Measurements from ENCODE around the gene KCNJ2. TPM values are rescaled to one million over a fixed set of nuclear protein-coding genes. Genes with fewer than 3 reads are reported as not detected.

KCNJ2 gene
- total RNA-seq, 4 donors from 2014 or later = 2.7 to 18.0 (median 6.7) TPM

DNA sequence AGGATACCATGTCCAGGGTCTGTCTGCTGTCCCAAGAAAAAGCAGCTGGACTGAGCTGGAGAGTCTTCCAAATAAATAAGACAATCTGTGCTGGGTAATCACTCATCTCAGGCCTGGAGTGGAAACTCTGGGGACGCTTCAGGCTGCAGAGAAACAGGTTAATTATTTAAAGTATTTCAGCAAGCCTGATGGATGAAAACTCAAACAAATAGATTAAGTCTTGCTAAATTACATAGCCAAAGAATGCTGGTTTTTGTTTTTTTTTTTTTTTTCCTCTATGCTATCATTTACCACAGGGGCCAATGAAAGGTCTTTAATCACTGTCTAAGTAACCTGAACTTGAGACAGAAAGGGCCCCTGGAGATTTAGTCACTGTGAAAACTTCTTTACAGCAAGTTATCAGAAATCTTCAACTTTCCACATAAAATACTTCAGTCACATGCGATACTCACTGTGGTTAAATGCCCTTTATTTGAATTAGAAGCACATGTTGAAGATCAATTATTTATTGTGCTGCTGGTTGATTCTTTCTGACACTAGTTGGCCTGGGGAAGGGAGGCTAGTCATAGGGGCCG lies 31.0 kb upstream of the KCNJ2 start:
- Histone ChIP-seq H3K4me1 (peaks cover 0 to 38% (median 14%) of the 10 kb centered on the region in 4 donors), H3K9me3 (no peaks in the 10 kb centered on the region), H3K27ac (peak overlapping the region; percentile 23 to 89 (median 76)), H3K27me3 (no peaks in the 10 kb centered on the region), H3K4me3 (peak overlapping the region in 1 of 4 donors; percentile 30), H3K36me3 (no peaks in the 10 kb centered on the region)
- DNase-seq (ENCODE audit: low spot score in 2 of 2) = peak in 1 of 2 donors; percentile 17
- TF ChIP-seq EP300 (IDR thresholded peaks at IDR 0.05) (no peak), POLR2A (IDR thresholded peaks at IDR 0.05) (no peak)
- TF ChIP-seq, protein P1, sequence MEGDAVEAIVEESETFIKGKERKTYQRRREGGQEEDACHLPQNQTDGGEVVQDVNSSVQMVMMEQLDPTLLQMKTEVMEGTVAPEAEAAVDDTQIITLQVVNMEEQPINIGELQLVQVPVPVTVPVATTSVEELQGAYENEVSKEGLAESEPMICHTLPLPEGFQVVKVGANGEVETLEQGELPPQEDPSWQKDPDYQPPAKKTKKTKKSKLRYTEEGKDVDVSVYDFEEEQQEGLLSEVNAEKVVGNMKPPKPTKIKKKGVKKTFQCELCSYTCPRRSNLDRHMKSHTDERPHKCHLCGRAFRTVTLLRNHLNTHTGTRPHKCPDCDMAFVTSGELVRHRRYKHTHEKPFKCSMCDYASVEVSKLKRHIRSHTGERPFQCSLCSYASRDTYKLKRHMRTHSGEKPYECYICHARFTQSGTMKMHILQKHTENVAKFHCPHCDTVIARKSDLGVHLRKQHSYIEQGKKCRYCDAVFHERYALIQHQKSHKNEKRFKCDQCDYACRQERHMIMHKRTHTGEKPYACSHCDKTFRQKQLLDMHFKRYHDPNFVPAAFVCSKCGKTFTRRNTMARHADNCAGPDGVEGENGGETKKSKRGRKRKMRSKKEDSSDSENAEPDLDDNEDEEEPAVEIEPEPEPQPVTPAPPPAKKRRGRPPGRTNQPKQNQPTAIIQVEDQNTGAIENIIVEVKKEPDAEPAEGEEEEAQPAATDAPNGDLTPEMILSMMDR (IDR thresholded peaks at IDR 0.05) = no peak
- 44 to 49% methylated on average over 3 of the region's 3 CpGs for WGBS, 2 donors

DNA sequence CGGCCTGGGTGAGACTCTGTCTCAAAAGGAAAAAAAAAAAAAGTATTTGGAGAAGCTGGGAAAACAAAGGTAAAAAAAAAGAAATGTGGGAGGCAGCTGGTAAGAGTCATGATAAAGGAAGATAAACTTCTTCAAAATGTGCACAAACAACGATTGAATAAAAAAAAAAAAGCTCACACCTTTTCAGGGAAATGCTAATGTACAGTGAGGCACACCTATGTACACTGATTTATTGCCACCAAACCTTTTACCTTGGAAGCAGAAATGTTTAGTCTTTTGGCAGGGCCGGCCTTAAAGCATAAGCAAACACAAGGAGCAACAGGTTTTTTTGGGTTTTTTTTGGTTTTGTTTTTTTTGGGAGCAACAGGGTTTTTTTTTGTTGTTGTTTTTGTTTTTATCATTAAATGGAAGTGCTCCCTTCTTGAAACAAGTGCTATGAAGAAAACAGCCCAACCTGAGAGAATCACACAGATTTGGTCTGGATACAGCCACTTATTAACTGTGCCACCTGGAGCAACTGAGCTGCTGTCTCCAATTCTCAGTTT lies 29.8 kb upstream of the KCNJ2 start:
- Histone ChIP-seq H3K9me3 (no peaks in the 10 kb centered on the region), H3K27me3 (no peaks in the 10 kb centered on the region), H3K36me3 (no peaks in the 10 kb centered on the region), H3K27ac (peak overlapping the region in 2 of 4 donors; percentile 17 to 89), H3K4me3 (no peak overlapping the region), H3K4me1 (peaks cover 0 to 45% (median 14%) of the 10 kb centered on the region in 4 donors)
- no peak for DNase-seq (ENCODE audit: low spot score in 2 of 2)
- 54 to 59% methylated on average over 3 of the region's 3 CpGs for WGBS, 2 donors
- no peak for TF ChIP-seq EP300 (IDR thresholded peaks at IDR 0.05)
- TF ChIP-seq, protein P1 (IDR thresholded peaks at IDR 0.05) = no peak
- TF ChIP-seq POLR2A (IDR thresholded peaks at IDR 0.05) = no peak

DNA sequence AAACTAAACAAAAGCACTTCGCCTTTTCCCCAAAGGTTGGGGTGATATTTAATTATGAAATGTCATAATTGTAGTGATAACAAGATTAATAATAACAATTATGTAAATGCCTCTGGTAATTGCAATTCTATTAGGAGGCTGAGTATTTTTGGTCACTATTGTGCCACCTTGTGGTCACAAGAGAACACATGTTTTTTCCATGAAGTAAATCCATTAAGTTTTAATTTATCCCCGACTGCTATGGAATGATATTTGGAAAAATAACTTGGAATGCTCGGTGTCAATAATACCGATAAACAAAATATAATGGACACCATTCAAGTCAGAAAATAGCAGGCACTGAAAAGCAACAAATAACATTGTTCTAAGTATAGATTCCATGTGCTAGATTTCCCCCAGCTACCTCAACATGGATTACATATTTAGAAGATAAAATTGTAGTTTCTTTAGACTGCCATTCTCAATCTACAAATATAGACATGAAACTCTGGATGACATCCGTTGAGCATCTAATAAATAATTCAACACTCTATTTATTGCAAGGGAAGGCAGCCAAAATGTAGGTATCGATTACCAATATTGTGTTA lies 25.0 kb upstream of the KCNJ2 start:
- H3K9me3 ChIP-seq = no peaks in the 10 kb centered on the region
- WGBS, 2 donors = 23 to 25% methylated on average over 6 of the region's 6 CpGs
- H3K27ac ChIP-seq = no peak overlapping the region
- H3K36me3 ChIP-seq = no peaks in the 10 kb centered on the region
- peaks cover 0 to 13% (median 0%) of the 10 kb centered on the region in 4 donors for H3K4me1 ChIP-seq
- H3K4me3 ChIP-seq = no peak overlapping the region
- DNase-seq (ENCODE audit: low spot score in 2 of 2) = no peak
- H3K27me3 ChIP-seq = no peaks in the 10 kb centered on the region
- TF ChIP-seq, protein P1 (IDR thresholded peaks at IDR 0.05) = peak; percentile 52 to 82 (median 60)
- no peak for TF ChIP-seq EP300 (IDR thresholded peaks at IDR 0.05)

DNA sequence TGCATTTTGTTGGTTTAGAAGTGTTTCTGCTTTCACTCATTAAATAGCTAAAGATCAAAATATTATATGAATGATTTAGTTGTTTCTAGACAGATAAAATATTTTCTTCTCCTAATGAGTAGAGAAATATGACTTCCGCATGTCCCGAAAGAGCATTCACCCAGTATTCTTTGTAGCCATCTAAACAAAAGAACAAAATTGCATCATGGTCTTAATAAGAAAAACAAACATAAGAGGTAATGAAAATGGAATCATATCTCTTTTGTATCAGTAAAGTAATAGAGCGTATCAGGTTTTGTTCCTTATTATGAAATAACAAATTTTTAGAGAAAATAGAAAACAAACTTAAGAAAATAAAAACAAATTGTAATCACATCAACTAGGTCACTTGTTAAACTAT lies 16.1 kb upstream of the KCNJ2 start:
- no peaks in the 10 kb centered on the region for H3K9me3 ChIP-seq
- no peak for DNase-seq (ENCODE audit: low spot score in 2 of 2)
- no peaks in the 10 kb centered on the region for H3K27me3 ChIP-seq
- H3K4me3 ChIP-seq = no peak overlapping the region
- WGBS, 2 donors = 68 to 73% methylated on average over 3 of the region's 3 CpGs
- H3K4me1 ChIP-seq = no peaks in the 10 kb centered on the region
- no peak overlapping the region for H3K27ac ChIP-seq
- no peaks in the 10 kb centered on the region for H3K36me3 ChIP-seq
- TF ChIP-seq, protein P1 (IDR thresholded peaks at IDR 0.05) = no peak
- no peak for TF ChIP-seq POLR2A (IDR thresholded peaks at IDR 0.05)
- no peak for TF ChIP-seq EP300 (IDR thresholded peaks at IDR 0.05)

DNA sequence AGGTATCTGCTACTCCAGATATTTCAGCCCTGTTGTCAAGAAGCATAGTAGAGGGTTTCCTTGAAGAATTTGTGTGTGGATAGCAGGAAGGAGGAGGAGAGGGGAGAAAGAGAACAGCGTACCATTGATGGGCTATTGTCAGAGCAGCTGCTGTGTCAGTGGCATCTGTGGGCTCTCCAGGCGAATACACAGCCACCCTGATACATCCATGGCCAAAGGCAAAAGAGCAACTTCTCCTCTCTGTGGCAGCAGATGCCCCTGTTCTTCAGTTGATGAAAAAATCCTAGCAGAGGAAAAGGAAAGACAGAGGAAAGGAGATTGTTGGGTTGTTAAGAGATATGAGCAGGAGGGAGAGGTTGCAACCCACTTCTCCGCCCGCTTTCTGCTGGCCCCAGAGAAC lies 12.2 kb upstream of the KCNJ2 start:
- no peaks in the 10 kb centered on the region for H3K9me3 ChIP-seq
- no peaks in the 10 kb centered on the region for H3K27me3 ChIP-seq
- 61 to 76% methylated on average over 4 of the region's 4 CpGs for WGBS, 2 donors
- H3K4me1 ChIP-seq = no peaks in the 10 kb centered on the region
- no peak overlapping the region for H3K27ac ChIP-seq
- DNase-seq (ENCODE audit: low spot score in 2 of 2) = no peak
- H3K36me3 ChIP-seq = no peaks in the 10 kb centered on the region
- no peak for TF ChIP-seq EP300 (IDR thresholded peaks at IDR 0.05)
- TF ChIP-seq, protein P1 (IDR thresholded peaks at IDR 0.05) = no peak
- H3K4me3 ChIP-seq = no peak overlapping the region

Data from tibial nerve (tissue), 4 donors.